ENCODE measurements around the gene IL17REL. TPM values are rescaled to one million over a fixed set of nuclear protein-coding genes. Genes with fewer than 3 reads are reported as not detected.
A peak's percentile ranks its signal among the peaks of the same experiment; 100 is the strongest.

The IL17REL gene
- total and polyA plus RNA-seq, 2 of the 13 experiments (the other 11 are each of a cell fraction or from before 2014, with no cell fraction given), result not detected

DNA sequence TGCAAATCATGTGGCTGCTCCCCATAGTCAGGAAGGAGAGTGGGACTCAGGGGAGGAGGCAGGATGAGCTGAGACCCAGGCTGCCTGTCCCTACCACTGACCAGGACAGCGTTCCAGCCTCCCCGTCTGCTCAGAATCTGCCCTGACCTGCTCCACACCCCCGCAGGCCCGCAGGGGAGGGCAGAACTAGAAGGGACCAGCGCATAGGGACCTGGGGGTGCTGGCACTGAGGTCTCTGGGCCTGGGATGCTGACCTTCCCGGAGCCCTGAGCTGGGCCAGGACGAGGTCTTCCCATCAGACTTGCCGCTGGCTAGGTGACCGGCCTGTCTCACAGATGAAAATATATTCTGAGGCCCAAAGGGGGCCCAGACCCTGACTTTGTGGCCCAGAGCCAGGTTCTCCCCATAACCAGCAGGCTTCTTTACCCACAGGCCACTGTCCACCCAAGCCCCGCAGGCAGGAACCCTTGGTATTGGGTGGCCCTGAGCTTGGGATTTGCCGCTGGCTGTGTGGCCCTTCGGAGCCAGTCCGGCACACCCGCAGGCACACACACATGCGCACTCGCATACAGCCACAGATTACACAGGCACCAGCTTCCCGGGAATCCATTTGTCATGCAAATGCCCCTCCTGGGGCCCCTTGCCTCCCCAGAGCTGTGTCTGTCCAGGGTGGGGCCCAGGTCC is 65.8 kb downstream of the IL17REL start (continued):
- TF ChIP-seq, protein P1, sequence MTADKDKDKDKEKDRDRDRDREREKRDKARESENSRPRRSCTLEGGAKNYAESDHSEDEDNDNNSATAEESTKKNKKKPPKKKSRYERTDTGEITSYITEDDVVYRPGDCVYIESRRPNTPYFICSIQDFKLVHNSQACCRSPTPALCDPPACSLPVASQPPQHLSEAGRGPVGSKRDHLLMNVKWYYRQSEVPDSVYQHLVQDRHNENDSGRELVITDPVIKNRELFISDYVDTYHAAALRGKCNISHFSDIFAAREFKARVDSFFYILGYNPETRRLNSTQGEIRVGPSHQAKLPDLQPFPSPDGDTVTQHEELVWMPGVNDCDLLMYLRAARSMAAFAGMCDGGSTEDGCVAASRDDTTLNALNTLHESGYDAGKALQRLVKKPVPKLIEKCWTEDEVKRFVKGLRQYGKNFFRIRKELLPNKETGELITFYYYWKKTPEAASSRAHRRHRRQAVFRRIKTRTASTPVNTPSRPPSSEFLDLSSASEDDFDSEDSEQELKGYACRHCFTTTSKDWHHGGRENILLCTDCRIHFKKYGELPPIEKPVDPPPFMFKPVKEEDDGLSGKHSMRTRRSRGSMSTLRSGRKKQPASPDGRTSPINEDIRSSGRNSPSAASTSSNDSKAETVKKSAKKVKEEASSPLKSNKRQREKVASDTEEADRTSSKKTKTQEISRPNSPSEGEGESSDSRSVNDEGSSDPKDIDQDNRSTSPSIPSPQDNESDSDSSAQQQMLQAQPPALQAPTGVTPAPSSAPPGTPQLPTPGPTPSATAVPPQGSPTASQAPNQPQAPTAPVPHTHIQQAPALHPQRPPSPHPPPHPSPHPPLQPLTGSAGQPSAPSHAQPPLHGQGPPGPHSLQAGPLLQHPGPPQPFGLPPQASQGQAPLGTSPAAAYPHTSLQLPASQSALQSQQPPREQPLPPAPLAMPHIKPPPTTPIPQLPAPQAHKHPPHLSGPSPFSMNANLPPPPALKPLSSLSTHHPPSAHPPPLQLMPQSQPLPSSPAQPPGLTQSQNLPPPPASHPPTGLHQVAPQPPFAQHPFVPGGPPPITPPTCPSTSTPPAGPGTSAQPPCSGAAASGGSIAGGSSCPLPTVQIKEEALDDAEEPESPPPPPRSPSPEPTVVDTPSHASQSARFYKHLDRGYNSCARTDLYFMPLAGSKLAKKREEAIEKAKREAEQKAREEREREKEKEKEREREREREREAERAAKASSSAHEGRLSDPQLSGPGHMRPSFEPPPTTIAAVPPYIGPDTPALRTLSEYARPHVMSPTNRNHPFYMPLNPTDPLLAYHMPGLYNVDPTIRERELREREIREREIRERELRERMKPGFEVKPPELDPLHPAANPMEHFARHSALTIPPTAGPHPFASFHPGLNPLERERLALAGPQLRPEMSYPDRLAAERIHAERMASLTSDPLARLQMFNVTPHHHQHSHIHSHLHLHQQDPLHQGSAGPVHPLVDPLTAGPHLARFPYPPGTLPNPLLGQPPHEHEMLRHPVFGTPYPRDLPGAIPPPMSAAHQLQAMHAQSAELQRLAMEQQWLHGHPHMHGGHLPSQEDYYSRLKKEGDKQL (CRISPR knock-in tag; IDR thresholded peaks at IDR 0.05; ENCODE audit: low read depth), result no peak
- TF ChIP-seq FOSL1 (CRISPR knock-in tag; IDR thresholded peaks at IDR 0.05; ENCODE audit: borderline replicate concordance), result no peak
- TF ChIP-seq, protein P2, sequence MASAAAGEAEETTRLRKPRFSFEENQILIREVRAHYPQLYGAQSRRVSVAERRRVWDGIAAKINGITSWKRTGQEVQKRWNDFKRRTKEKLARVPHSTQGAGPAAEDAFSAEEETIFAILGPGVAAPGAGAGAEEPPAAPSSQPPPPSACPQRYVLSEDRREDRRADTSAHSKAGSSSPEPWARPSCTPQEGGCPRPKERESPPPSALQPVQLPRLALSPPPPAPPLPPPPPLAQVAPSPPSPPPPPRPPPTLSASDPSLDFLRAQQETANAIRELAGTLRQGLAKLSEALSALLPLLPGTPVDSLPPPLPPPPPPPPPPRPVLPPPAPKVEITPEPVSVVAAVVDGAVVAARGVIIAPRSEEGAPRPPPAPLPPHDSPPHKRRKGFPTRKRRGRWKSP (CRISPR knock-in tag; IDR thresholded peaks at IDR 0.05), result no peak
- TF ChIP-seq, protein P3, sequence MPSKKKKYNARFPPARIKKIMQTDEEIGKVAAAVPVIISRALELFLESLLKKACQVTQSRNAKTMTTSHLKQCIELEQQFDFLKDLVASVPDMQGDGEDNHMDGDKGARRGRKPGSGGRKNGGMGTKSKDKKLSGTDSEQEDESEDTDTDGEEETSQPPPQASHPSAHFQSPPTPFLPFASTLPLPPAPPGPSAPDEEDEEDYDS (CRISPR knock-in tag; IDR thresholded peaks at IDR 0.05), result peak; percentile 62; the same call in 1 of the 2 replicates
- no peak for TF ChIP-seq ZFP1 (CRISPR knock-in tag; IDR thresholded peaks at IDR 0.05)
- TF ChIP-seq TAF1 (CRISPR knock-in tag; IDR thresholded peaks at IDR 0.05), result peak; percentile 45; the same call in 1 of the 2 replicates
- TF ChIP-seq, protein P4, sequence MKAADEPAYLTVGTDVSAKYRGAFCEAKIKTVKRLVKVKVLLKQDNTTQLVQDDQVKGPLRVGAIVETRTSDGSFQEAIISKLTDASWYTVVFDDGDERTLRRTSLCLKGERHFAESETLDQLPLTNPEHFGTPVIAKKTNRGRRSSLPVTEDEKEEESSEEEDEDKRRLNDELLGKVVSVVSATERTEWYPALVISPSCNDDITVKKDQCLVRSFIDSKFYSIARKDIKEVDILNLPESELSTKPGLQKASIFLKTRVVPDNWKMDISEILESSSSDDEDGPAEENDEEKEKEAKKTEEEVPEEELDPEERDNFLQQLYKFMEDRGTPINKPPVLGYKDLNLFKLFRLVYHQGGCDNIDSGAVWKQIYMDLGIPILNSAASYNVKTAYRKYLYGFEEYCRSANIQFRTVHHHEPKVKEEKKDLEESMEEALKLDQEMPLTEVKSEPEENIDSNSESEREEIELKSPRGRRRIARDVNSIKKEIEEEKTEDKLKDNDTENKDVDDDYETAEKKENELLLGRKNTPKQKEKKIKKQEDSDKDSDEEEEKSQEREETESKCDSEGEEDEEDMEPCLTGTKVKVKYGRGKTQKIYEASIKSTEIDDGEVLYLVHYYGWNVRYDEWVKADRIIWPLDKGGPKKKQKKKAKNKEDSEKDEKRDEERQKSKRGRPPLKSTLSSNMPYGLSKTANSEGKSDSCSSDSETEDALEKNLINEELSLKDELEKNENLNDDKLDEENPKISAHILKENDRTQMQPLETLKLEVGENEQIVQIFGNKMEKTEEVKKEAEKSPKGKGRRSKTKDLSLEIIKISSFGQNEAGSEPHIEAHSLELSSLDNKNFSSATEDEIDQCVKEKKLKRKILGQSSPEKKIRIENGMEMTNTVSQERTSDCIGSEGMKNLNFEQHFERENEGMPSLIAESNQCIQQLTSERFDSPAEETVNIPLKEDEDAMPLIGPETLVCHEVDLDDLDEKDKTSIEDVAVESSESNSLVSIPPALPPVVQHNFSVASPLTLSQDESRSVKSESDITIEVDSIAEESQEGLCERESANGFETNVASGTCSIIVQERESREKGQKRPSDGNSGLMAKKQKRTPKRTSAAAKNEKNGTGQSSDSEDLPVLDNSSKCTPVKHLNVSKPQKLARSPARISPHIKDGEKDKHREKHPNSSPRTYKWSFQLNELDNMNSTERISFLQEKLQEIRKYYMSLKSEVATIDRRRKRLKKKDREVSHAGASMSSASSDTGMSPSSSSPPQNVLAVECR (CRISPR knock-in tag; IDR thresholded peaks at IDR 0.05; ENCODE audit: borderline replicate concordance), result peak; percentile 13; the same call in 1 of the 2 replicates
- no peak for TF ChIP-seq ZNF274 (CRISPR knock-in tag; IDR thresholded peaks at IDR 0.05)
- no peak for TF ChIP-seq XBP1 (CRISPR knock-in tag; IDR thresholded peaks at IDR 0.05)
- no peak for TF ChIP-seq ZNF121 (CRISPR knock-in tag; IDR thresholded peaks at IDR 0.05)
- no peak; the same call in none of the 2 replicates for TF ChIP-seq RARA (CRISPR knock-in tag; IDR thresholded peaks at IDR 0.05)
- TF ChIP-seq SMAD9 (CRISPR knock-in tag; IDR thresholded peaks at IDR 0.05), result no peak
- TF ChIP-seq ZNF75D (CRISPR knock-in tag; IDR thresholded peaks at IDR 0.05; ENCODE audit: borderline replicate concordance), result no peak
- TF ChIP-seq, protein P5, sequence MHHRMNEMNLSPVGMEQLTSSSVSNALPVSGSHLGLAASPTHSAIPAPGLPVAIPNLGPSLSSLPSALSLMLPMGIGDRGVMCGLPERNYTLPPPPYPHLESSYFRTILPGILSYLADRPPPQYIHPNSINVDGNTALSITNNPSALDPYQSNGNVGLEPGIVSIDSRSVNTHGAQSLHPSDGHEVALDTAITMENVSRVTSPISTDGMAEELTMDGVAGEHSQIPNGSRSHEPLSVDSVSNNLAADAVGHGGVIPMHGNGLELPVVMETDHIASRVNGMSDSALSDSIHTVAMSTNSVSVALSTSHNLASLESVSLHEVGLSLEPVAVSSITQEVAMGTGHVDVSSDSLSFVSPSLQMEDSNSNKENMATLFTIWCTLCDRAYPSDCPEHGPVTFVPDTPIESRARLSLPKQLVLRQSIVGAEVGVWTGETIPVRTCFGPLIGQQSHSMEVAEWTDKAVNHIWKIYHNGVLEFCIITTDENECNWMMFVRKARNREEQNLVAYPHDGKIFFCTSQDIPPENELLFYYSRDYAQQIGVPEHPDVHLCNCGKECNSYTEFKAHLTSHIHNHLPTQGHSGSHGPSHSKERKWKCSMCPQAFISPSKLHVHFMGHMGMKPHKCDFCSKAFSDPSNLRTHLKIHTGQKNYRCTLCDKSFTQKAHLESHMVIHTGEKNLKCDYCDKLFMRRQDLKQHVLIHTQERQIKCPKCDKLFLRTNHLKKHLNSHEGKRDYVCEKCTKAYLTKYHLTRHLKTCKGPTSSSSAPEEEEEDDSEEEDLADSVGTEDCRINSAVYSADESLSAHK (CRISPR knock-in tag; IDR thresholded peaks at IDR 0.05; ENCODE audit: borderline replicate concordance), result no peak
- TF ChIP-seq NBN (conservative IDR thresholded peaks at IDR 0.05), result no peak
- no peak for TF ChIP-seq SMARCC2 (IDR thresholded peaks at IDR 0.05)

All from HepG2 (cell line).